HG03457 (cell line): ENCODE data around the gene KRCC1.

ENCODE experiments used
- ATAC-seq: cut with Tn5 transposase; IDR thresholded peaks from one replicate; pipeline ENCODE4 v1.9.1; 2021; ENCODE audit warnings: moderate number of reproducible peaks; ENCODE audit not compliant: unreplicated experiment

KRCC1 gene

DNA sequence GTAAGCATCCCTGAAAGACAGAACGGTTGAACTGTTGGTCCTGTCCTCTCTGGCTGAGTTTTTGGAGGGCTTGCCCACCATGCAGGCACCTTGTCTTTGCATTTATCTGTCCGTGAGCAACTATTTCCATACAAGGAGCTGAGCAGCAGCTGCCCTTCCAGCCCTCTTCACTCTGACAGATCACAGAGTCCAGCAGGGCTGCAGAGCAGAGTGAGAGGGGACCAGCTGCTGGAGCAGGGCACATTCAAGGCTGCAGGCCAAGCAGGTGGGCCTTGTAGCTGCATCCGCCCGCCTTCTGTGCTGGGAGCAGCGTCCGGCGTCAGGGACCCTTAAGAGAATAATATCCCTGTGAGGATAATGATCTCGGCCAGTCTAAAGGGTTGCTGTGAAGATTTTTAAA, 21.5 kb upstream of the KRCC1 start:
- no peak for ATAC-seq

DNA sequence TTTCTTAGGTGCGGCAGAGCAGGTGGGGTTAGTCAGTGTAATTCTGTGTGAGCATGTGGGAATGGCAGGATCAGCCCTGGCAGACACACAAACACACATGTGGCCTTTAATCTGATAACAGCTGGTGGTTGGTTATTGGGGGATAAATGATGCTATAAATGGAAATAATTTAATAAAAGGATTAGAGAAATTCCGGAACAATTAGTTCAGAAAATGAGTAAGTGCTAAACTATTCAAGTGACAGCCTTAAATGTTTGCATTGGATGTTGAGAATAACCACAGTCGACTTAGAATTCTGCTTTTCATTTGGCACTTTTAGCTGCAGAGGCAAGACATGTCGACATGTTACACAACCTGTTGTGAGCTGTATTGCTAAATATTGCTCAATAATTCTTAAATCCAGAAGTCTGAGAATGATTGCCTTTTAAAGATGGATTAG, 19.3 kb upstream of the KRCC1 start:
- ATAC-seq = no peak

DNA sequence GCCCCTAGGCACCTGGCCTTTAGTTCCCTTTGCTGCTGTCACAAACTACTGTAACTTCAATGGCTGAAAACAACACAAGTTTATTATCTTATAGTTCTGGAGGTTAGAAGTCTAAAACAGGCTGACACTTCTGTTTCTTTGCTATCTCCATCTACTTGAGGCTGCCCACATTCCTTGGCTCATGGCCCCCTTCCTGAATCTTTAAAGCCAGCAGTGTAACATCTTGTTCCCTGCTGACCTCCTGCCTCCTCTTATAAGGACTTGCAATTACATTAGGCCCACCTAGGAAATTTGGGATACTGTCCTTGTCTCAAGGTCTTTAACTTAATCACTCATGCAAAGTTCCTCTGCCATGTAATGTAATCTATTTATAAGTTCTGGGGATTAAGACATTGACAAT, 18.6 kb upstream of the KRCC1 start:
- ATAC-seq = no peak

GRCh38 chr2:88071365-88071764, 15.8 kb upstream of the KRCC1 start:
- no peak for ATAC-seq

- ATAC-seq = no peak
Measured at GRCh38 chr2:88070055-88070454, 14.5 kb upstream of the KRCC1 start.

DNA sequence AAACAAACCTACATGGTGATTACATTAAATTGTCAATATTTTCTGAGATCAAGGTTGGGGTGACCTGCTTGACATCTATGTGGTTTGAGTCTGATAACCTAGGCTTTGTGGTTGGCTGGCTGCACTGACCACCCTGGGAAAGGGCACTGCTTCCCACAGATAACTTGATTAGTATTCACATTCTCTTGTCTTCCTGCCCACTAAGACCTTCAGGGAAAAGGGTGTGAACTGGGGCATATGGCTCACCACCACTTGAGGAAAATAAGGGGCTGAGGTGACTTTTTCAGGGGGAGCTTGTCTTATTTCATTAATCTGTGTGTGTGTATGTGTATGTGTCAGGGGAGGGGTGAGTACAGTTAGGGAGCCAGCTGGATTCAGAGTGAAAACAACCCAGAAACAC, 13.5 kb upstream of the KRCC1 start:
- no peak for ATAC-seq

GRCh38 chr2:88068044-88068443, 12.5 kb upstream of the KRCC1 start:
- no peak for ATAC-seq

DNA sequence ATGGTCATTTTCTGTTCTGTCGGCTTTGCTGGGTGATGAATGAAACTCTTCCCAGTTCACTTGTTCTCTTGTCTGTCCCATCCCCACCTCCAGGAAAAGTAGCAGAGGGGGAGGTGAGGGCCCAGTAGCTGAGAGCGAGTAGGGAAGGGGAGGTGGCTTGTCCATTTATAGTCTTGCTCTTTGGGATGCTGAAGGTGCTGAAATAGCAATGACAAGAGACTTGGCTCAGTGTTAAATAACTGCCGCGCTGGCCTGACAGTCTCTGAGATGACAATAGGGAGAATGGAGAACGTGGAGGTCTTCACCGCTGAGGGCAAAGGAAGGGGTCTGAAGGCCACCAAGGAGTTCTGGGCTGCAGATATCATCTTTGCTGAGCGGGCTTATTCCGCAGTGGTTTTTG, 12.0 kb upstream of the KRCC1 start, which contains the start of gene SMYD1:
Gene SMYD1 (plus strand): TSS at position 228 of the 400 bp plus-strand sequence. CDS start 40 bp downstream, at position 268.
- no peak for ATAC-seq

- no peak for ATAC-seq
Measured at GRCh38 chr2:88067189-88067588, 11.6 kb upstream of the KRCC1 start.

- no peak for ATAC-seq
Measured at GRCh38 chr2:88066543-88066942, 11.0 kb upstream of the KRCC1 start.

- ATAC-seq = no peak
Measured at GRCh38 chr2:88061295-88061694, 5.7 kb upstream of the KRCC1 start.

- ATAC-seq = no peak
Measured at GRCh38 chr2:88060907-88061275, 5.3 kb upstream of the KRCC1 start.

DNA sequence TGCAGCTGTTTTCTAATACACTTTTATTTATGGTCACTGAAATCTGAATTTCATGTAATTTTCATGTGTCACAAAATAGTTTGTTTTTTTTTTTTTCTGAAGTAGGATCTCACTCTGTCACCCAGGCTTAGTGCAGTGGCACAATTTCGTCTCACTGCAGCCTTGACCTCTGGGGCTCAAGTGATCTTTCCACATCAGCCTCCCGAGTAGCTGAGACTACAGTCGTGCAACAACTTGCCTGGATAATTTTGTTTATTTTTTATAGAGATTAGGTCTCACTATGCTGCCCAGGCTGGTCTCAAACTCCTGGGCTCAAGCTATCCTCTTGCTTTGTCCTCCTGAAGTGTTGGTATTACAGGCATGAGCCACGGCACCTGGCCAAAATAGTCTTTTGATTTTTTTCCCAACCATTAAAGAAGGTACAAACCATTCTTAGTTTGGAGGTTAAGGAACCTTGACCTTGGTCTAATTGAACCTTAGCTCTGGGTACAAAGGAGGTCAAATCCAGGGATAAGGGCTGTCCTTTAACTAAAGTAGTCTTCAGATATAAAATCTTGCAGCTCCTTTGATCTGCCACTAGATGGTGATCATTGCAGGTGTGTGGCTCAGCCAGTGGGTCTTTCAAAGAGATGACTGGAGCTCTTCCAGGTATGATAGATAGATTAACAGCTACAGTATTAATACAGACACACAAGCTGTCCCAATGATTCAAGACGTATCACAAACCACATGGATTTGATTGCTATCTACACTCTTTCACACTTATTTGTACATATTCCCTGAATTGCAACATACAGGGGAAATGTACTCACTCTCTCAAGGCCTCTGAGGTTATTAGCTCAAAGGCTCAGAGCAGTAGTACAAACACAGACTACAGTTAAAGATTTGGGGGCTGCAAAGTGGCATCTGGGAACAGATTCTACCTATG, 4.7 kb upstream of the KRCC1 start:
- ATAC-seq = no peak

- ATAC-seq = no peak
Measured at GRCh38 chr2:88058191-88058590, 2.6 kb upstream of the KRCC1 start.

DNA sequence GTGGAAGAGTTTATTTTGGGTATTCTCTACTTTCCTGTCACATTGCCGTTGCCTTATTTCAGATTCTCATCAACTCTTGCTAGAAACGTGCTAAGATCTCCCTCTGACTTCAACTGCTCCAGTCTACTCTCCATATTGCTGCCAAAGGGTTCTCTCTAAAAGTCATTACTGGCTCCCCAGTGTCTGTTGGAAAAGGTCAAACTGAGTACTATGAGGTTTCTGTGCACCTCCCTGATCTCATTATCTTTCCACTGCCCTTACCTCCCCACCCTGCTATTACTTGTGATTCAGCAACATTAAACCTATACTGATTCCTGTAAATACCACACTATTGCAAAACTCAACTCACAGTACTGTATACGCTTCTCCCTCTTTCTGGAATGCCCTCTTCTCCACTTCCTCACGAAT, 1.9 kb upstream of the KRCC1 start:
- no peak for ATAC-seq

DNA sequence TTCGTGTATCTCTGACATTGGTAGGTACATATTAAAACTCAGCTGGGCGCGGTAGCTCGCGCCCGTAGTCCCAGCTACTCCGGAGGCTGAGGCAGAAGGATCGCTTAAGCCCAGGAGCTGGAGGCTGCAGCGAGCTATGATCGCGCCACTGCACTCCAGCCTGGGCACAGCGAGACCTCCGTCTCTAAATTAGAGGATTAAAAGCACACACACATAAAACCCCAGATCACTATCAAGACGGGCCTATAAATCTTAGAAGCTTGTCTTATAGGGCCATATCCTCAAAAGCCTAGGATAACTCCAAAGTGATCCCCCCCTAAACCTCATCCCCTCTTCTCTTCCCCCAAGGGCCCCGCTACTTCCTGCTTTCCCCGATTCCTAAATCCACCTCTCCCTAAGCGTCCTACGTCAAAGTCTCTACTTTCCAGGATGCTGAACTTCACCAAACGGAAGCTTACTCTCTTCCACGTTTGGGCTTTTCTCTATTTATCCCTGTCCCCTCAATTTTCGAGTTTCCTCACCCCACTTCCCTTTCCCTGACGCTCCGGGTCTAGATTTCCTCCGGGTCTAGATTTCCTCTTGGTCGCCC, 707 bp downstream of the KRCC1 start:
- no peak for ATAC-seq

DNA sequence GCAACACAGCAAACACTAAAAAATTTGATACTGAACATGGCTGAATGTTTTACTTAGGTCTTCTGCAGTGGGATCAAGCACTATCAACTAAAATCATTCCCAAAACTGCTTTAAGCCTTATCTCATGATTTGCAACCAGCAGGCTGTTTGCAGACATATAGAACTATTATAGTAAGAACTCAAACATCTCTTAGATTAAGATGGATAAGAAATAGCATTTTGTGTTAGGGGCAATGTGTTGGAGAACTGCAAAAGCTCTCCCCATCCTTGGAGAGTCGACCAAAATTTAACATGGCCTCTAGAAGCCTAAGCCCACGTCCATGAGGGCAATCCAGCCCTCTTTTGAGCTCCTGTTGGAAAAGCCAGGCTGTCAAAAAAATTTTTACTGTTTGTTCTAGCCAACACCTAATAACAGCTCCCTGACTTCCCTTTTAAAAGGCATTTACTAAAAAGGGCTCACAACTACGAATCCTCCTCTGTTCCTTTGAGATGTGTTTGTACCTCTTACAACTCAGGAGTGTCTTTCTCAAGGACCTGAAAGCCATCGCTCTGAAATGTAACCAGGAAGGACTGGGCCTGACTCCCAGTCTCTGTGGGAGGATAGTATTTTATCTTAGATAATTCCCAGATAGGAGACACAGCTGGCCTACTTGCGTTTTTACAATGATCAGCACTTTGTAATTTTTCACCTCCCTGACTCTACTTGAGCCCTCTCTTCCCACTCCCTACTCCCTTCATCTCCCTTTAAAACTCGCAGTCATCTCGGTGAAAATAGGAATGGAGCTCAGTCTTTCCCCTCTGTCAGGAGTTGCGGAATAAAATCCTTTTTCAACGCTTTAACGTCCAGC, 1.4 kb downstream of the KRCC1 start:
- no peak for ATAC-seq

- no peak for ATAC-seq
Measured at GRCh38 chr2:88053296-88053695, 2.3 kb downstream of the KRCC1 start.

- no peak for ATAC-seq
Measured at GRCh38 chr2:88051792-88052191, 3.8 kb downstream of the KRCC1 start.

- no peak for ATAC-seq
Measured at GRCh38 chr2:88049622-88050021, 6.0 kb downstream of the KRCC1 start.

GRCh38 chr2:88048541-88048940, 7.0 kb downstream of the KRCC1 start:
- no peak for ATAC-seq
